K562 (cell line): ENCODE results near the gene GRK4. TPM values are rescaled to one million over a fixed set of nuclear protein-coding genes. Genes with fewer than 3 reads are reported as not detected.
A peak's percentile ranks its signal among the peaks of the same experiment; 100 is the strongest.

Experiments used
- ATAC-seq: fragments of 200-7000 bp; cut with Tn5 transposase; 3 replicates; pipeline ENCODE4 v1.9.1; 2020; ENCODE audit warnings: moderate library complexity
- BruUV-seq: library from RNA; stranded (reverse); fragments of 400-500 nt; replicated peaks from 2 replicates; lab custom pipeline; 2021; lab: Mats Ljungman, UMichigan
- CTCF ChIA-PET: fragments of 300-600 bp; formaldehyde crosslinking; extraction: SDS; loops from one replicate; lab custom pipeline; 2021; ENCODE audit warnings: low intra/inter-chr PET ratio; lab: Yijun Ruan, JAX
- POLR2A ChIA-PET: fragments of 300-600, 350-650 bp; sonication (Branson Sonifier 250); formaldehyde crosslinking; extraction: SDS; loops from one replicate; lab custom pipeline; 2021; ENCODE audit warnings: antibody characterized with exemption, inconsistent platforms; lab: Yijun Ruan, JAX
- DNase-seq, 4 experiments: peaks; one replicate each; pipeline versions ENCODE4 v3.0.0 to v3.0.0-alpha.2; 2011 to 2018; ENCODE audit warnings: low spot score in 3 of 4, mixed read lengths in 3 of 4; ENCODE audit errors: extremely low read depth in 1 of 4
- FAIRE-seq: peaks from 2 replicates; lab custom pipeline; 2011; peaks lifted over from hg19 to GRCh38; lab: Jason Lieb, UNC
- H2AFZ ChIP-seq: 2 replicates; pipeline ENCODE4 v1.6.0; 2011; ENCODE audit warnings: low read depth, low read length, control low read depth, inconsistent platforms
- H3K27ac ChIP-seq: fragments of 200-600 bp; 3 replicates; pipeline ENCODE4 v1.8.0; 2011; ENCODE audit warnings: low read depth, mild to moderate bottlenecking, control low read depth, inconsistent platforms, low read length, moderate library complexity, mixed read lengths; ENCODE audit errors: extremely low read depth
- H3K27me3 ChIP-seq, 2 experiments: fragments of 300-600 bp in 1 of 2; 2 replicates in 1 of 2; 3 replicates in 1 of 2; pipeline versions ENCODE4 v1.6.0 to v1.8.0; 2011; ENCODE audit warnings: inconsistent platforms in 2 of 2, low read length in 2 of 2, mild to moderate bottlenecking in 1 of 2, mixed read lengths in 1 of 2, moderate library complexity in 1 of 2; ENCODE audit not compliant: control insufficient read depth in 2 of 2, insufficient read depth in 2 of 2
- H3K36me3 ChIP-seq: fragments of 300-600 bp; 3 replicates; pipeline ENCODE4 v1.8.0; 2011; ENCODE audit warnings: mild to moderate bottlenecking, low read length, inconsistent platforms; ENCODE audit not compliant: control insufficient read depth, insufficient read depth
- H3K4me1 ChIP-seq, 2 experiments: fragments of 200-600 bp in 1 of 2; replicated peaks in 1 of 2; 2 replicates in 1 of 2; 3 replicates in 1 of 2; pipeline versions ENCODE4 v1.5.1 to v1.8.0; 2011; ENCODE audit warnings: inconsistent platforms in 2 of 2, low read length in 2 of 2, mild to moderate bottlenecking in 1 of 2, mixed read lengths in 1 of 2, moderate library complexity in 1 of 2; ENCODE audit not compliant: control insufficient read depth in 2 of 2, insufficient read depth in 2 of 2
- H3K4me2 ChIP-seq: 2 replicates; pipeline ENCODE4 v1.6.1; 2011; ENCODE audit warnings: low read length, control low read depth, inconsistent platforms, mixed read lengths; ENCODE audit not compliant: insufficient read depth
- H3K4me3 ChIP-seq: fragments of 200-600 bp; sonication (generic), shearing (Covaris generic); 2 replicates; pipeline ENCODE4 v1.5.1; 2016; ENCODE audit warnings: control low read depth, inconsistent platforms
- H3K79me2 ChIP-seq: fragments of 200-600 bp; 3 replicates; pipeline ENCODE4 v1.8.0; 2011; ENCODE audit warnings: low read length, inconsistent platforms; ENCODE audit not compliant: control insufficient read depth, insufficient read depth
- H3K9ac ChIP-seq, 2 experiments: 2 replicates each; pipeline versions ENCODE4 v1.6.0 to v1.6.1; 2011; ENCODE audit warnings: low read depth in 2 of 2, low read length in 2 of 2, control low read depth in 1 of 2, inconsistent platforms in 1 of 2, mild to moderate bottlenecking in 1 of 2, mixed read lengths in 1 of 2; ENCODE audit not compliant: insufficient read depth in 1 of 2
- H3K9me1 ChIP-seq: one replicate; pipeline ENCODE4 v1.6.0; 2011; ENCODE audit warnings: inconsistent platforms, mild to moderate bottlenecking, low read length, moderate library complexity; ENCODE audit not compliant: control insufficient read depth, insufficient read depth
- H3K9me3 ChIP-seq: replicated peaks from 2 replicates; pipeline ENCODE4 v1.5.1; 2011; ENCODE audit warnings: low read depth, low read length, inconsistent platforms; ENCODE audit not compliant: control insufficient read depth, insufficient read depth
- H4K20me1 ChIP-seq: replicated peaks from 2 replicates; pipeline ENCODE4 v1.6.1; 2011; ENCODE audit warnings: low read length, inconsistent platforms, mixed read lengths; ENCODE audit not compliant: control insufficient read depth, insufficient read depth
- CTBP1 ChIP-seq: fragments of 450-650 bp; IDR thresholded peaks from 2 replicates; pipeline ENCODE4 v1.6.1; 2016; ENCODE audit warnings: borderline replicate concordance
- EHMT2 ChIP-seq: fragments of 450-650 bp; IDR thresholded peaks from 2 replicates; pipeline ENCODE4 v1.6.1; 2018; ENCODE audit warnings: antibody characterized with exemption
- GABPA ChIP-seq: fragments of 200-800 bp; sonication (Bioruptor generic); conservative IDR thresholded peaks from 2 replicates; pipeline ENCODE4 v1.6.1; 2016; ENCODE audit warnings: low read depth, missing genetic modification characterization, missing compliant biosample characterization
- NFIC ChIP-seq: fragments of 450-650 bp; IDR thresholded peaks from 2 replicates; pipeline ENCODE4 v1.6.1; 2017; ENCODE audit warnings: mild to moderate bottlenecking, inconsistent platforms
- RFX1 ChIP-seq: fragments of 450-650 bp; IDR thresholded peaks from 2 replicates; pipeline ENCODE4 v1.6.1; 2016; ENCODE audit warnings: mild to moderate bottlenecking, moderate library complexity
- SMARCC2 ChIP-seq: fragments of 450-650 bp; IDR thresholded peaks from 2 replicates; pipeline ENCODE4 v1.6.1; 2017; ENCODE audit warnings: antibody characterized with exemption, moderate library complexity, mild to moderate bottlenecking, low read depth
- TAF9B ChIP-seq: fragments of 450-650 bp; IDR thresholded peaks from 2 replicates; pipeline ENCODE4 v1.6.1; 2018; ENCODE audit warnings: mild to moderate bottlenecking; ENCODE audit not compliant: partially characterized antibody
- TCF3 ChIP-seq: sonication (generic); formaldehyde crosslinking; IDR thresholded peaks from 2 replicates; pipeline ENCODE4 v1.4.0; 2020; ENCODE audit warnings: mild to moderate bottlenecking, missing genetic modification reagents
- THRAP3 ChIP-seq: fragments of 450-650 bp; IDR thresholded peaks from 2 replicates; pipeline ENCODE4 v1.6.1; 2016; ENCODE audit warnings: mild to moderate bottlenecking, inconsistent platforms, borderline replicate concordance
- ZNF224 ChIP-seq: sonication (generic); formaldehyde crosslinking; IDR thresholded peaks from 2 replicates; pipeline ENCODE4 v1.8.0; 2022; ENCODE audit warnings: mild to moderate bottlenecking, missing genetic modification reagents
- WGBS: fragments of 100-300 bp; shearing (Covaris generic); methylation state at CpG from one replicate; pipeline ENCODE4 v1.1.6; 2016; ENCODE audit warnings: low coverage, mixed read lengths; ENCODE audit not compliant: insufficient coverage; ENCODE audit errors: missing lambda C conversion rate; 5-methylcytosine and 5-hydroxymethylcytosine counted together
- in situ Hi-C: fragments of 300-500 bp; cut with MboI; formaldehyde crosslinking; loops from 4 replicates; pipeline ENCODE4 v1.15.0; 2018; ENCODE audit warnings: inconsistent platforms, mixed read lengths
- intact Hi-C: fragments of 100-400 bp; cut with micrococcal nuclease; formaldehyde crosslinking; loops from 2 replicates; pipeline ENCODE4 v1.14.2; 2022
- polyA plus RNA-seq, 8 experiments: library from polyadenylated mRNA; depleted of rRNA in 4 of 8; stranded (reverse) in 5 of 8; unstranded in 3 of 8; fragments of >200 nt; fragmentation: Nextera tagmentation in 2 of 8; fragmentation: Illumina TruSeq in 1 of 8; extraction: Ambion mirVana in 2 of 8; extraction: Trizol in 1 of 8; gene quantifications; 2 replicates each; pipeline versions ENCODE4 v1.2.1 to v1.2.3, GENCODE V29; 2011 to 2014; ENCODE audit warnings: inconsistent platforms in 1 of 8, missing spikeins in 1 of 8
- total RNA-seq, 7 experiments: library from RNA; depleted of rRNA in 6 of 7; stranded (reverse); fragments of >200 nt in 6 of 7; fragmentation: Illumina TruSeq in 2 of 7; extraction: Trizol in 2 of 7; gene quantifications; 2 replicates each; pipeline versions ENCODE4 v1.2.1 to v1.2.3, GENCODE V29; 2011 to 2021; ENCODE audit warnings: low replicate concordance in 1 of 7
- TF ChIP-seq, protein P1 (sequence below): sonication (generic); formaldehyde crosslinking; IDR thresholded peaks from 2 replicates; pipeline ENCODE4 v1.8.0; 2022; ENCODE audit warnings: missing genetic modification reagents, mild to moderate bottlenecking, moderate library complexity, borderline replicate concordance

Gene GRK4
- total and polyA plus RNA-seq, 9 of the 15 experiments (the other 6 are each of a cell fraction or from before 2014, with no cell fraction given), result 1.1 to 4.8 (median 2.6) TPM

DNA sequence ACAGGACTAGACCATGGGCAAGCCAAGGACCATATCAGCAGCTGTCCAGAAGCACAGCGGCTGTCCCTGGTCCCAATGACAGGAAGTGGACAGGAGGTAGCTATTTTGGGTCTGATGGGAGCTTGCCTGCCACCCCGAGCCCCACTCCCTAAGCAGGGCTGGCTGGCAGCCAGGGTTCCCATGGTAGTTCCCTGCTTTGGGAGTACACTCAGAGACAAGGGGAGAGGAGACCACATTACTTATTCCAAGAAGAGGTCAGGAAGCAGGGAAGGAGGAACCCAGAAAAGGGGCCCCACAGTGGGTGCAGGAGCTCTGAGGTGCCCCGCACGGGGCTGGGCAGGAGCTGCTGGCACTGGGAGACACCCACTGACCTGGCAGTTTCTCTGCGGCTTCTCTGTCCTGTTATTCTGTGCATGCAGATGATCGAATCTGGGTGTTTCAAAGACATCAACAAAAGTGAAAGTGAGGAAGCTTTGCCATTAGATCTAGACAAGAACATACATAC lies 74.6 kb downstream of the GRK4 start:
- CTCF ChIA-PET, result no interaction called here
- Histone ChIP-seq H3K9ac (no peak overlapping the region; a peak in 1 of 4 replicates), H3K9me1 (no peaks in the 10 kb centered on the region), H3K27ac (no peak overlapping the region), H2AFZ (no peak overlapping the region), H3K4me3 (no peak overlapping the region), H3K9me3 (no peaks in the 10 kb centered on the region), H3K36me3 (no peaks in the 10 kb centered on the region), H3K27me3 (peaks cover 62 to 91% of the 10 kb centered on the region in 2 experiments), H3K4me2 (no peak overlapping the region), H3K4me1 (peaks cover 0 to 29% of the 10 kb centered on the region in 2 experiments; a peak in 3 of 5 replicates), H4K20me1 (no peaks in the 10 kb centered on the region), H3K79me2 (no peaks in the 10 kb centered on the region)
- peak in 1 of 4 experiments; percentile 24 for DNase-seq
- TF ChIP-seq SMARCC2 (no peak), TAF9B (no peak), RFX1 (no peak), GABPA (tag) (0 out of 2 replicates have a peak, but pooled peaks have one; percentile 12), EHMT2 (no peak), THRAP3 (no peak), NFIC (peak; percentile 37), ZNF224 (no peak), TCF3 (CRISPR knock-in tag) (peak; percentile 61), CTBP1 (no peak)
- TF ChIP-seq, protein P1, sequence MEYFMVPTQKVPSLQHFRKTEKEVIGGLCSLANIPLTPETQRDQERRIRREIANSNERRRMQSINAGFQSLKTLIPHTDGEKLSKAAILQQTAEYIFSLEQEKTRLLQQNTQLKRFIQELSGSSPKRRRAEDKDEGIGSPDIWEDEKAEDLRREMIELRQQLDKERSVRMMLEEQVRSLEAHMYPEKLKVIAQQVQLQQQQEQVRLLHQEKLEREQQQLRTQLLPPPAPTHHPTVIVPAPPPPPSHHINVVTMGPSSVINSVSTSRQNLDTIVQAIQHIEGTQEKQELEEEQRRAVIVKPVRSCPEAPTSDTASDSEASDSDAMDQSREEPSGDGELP (CRISPR knock-in tag), result 0 out of 2 replicates have a peak, but pooled peaks have one; percentile 12
- POLR2A ChIA-PET, result no interaction called here
- ATAC-seq, result no peak
- in situ Hi-C loops, result no loop called here
- no peak for FAIRE-seq
- intact Hi-C loops, result loop anchor here (1.0 to 5.0 kb wide), 2 partner anchors 60 to 276 kb away; no protein-coding TSS in a partner anchor
- WGBS, result 21% methylated on average over 6 of the region's 6 CpGs
- BruUV-seq, result no TSS peak
